Tibial nerve (tissue), 4 donors: Measurements from ENCODE around the gene PLA2G12A.

Experiments used
- EP300 ChIP-seq, 2 donors: sonication (generic); formaldehyde crosslinking; IDR thresholded peaks; one replicate each; pipeline ENCODE4 v1.6.1; 2017; ENCODE audit warnings: antibody characterized with exemption in 2 of 2, mild to moderate bottlenecking in 1 of 2
- POLR2A ChIP-seq, 2 donors: fragments of 450-650 bp; IDR thresholded peaks; one replicate each; pipeline ENCODE4 v1.6.1; 2017; ENCODE audit warnings: antibody characterized with exemption in 2 of 2, mild to moderate bottlenecking in 2 of 2, moderate library complexity in 2 of 2
- TF ChIP-seq, protein P1 (sequence below), 5 experiments: fragments of 200-600 bp in 3 of 5; fragments of 450-650 bp in 2 of 5; sonication (generic) in 3 of 5; IDR thresholded peaks; one replicate each; pipeline ENCODE4 v1.5.1; 2016 to 2019; ENCODE audit warnings: antibody characterized with exemption in 5 of 5, mild to moderate bottlenecking in 3 of 5, moderate library complexity in 2 of 5

DNA sequence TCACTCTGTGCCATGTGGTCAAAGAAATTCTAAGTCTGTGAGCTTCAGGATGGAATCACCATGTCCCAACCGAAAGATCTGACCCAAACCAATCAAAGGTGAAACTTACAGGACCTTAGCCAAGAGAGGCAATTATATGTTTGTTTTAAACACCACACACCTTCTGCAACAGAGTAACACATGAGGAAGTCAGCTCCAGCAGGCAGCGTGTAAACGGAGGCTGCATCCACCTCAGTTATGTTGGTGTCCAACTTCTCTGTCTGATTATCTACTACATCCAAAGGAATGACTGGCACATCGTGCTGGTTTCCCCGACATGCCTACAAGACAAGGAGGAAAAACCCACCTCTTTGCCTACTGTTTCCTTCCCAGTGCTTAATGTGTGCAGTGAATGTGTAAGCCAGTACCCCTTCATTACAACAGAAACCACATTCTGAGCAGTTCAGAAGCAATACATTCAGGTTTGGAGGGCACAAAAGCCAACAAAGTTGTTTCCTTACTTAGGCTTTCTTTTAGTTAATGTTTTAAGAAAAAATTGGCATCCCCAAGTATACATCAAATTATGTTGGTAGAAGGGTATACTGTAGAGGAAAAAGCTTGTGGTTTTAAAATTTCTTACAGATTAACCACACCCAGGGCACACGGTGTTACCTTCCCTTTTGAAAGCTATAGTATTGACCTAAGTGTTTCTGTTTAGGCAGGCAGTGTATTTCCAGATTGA is 39.0 kb downstream of the PLA2G12A start:
- TF ChIP-seq, protein P1, sequence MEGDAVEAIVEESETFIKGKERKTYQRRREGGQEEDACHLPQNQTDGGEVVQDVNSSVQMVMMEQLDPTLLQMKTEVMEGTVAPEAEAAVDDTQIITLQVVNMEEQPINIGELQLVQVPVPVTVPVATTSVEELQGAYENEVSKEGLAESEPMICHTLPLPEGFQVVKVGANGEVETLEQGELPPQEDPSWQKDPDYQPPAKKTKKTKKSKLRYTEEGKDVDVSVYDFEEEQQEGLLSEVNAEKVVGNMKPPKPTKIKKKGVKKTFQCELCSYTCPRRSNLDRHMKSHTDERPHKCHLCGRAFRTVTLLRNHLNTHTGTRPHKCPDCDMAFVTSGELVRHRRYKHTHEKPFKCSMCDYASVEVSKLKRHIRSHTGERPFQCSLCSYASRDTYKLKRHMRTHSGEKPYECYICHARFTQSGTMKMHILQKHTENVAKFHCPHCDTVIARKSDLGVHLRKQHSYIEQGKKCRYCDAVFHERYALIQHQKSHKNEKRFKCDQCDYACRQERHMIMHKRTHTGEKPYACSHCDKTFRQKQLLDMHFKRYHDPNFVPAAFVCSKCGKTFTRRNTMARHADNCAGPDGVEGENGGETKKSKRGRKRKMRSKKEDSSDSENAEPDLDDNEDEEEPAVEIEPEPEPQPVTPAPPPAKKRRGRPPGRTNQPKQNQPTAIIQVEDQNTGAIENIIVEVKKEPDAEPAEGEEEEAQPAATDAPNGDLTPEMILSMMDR (IDR thresholded peaks at IDR 0.05) = no peak
- TF ChIP-seq POLR2A (IDR thresholded peaks at IDR 0.05) (no peak), EP300 (IDR thresholded peaks at IDR 0.05) (no peak)
